Ishikawa (cell line): ENCODE measurements around the gene NT5C.

ENCODE experiments used
- CEBPB ChIP-seq: IDR thresholded peaks from 2 replicates; pipeline ENCODE4 v1.6.1; 2012
- CREB1 ChIP-seq: IDR thresholded peaks from 2 replicates; pipeline ENCODE4 v1.6.1; 2012; ENCODE audit warnings: low read depth
- EGR1 ChIP-seq: IDR thresholded peaks from 2 replicates; pipeline ENCODE4 v1.6.1; 2012
- EP300 ChIP-seq: IDR thresholded peaks from 2 replicates; pipeline ENCODE4 v1.6.1; 2012; ENCODE audit warnings: borderline replicate concordance
- NFIC ChIP-seq: IDR thresholded peaks from 2 replicates; pipeline ENCODE4 v1.6.1; 2012
- RAD21 ChIP-seq: IDR thresholded peaks from 2 replicates; pipeline ENCODE4 v1.6.1; 2012; ENCODE audit warnings: low read depth
- TAF1 ChIP-seq: IDR thresholded peaks from 2 replicates; pipeline ENCODE4 v1.6.1; 2012; ENCODE audit warnings: low read depth, mild to moderate bottlenecking
- TEAD4 ChIP-seq: IDR thresholded peaks from 2 replicates; pipeline ENCODE4 v1.6.1; 2012
- YY1 ChIP-seq: IDR thresholded peaks from 2 replicates; pipeline ENCODE4 v1.6.1; 2012; ENCODE audit warnings: low read depth
- TF ChIP-seq, protein P1 (sequence below): IDR thresholded peaks from 2 replicates; pipeline ENCODE4 v1.6.1; 2012; ENCODE audit warnings: low read depth, mild to moderate bottlenecking
- TF ChIP-seq, protein P2 (sequence below): IDR thresholded peaks from 2 replicates; pipeline ENCODE4 v1.6.1; 2012
- TF ChIP-seq, protein P3 (sequence below): IDR thresholded peaks from 2 replicates; pipeline ENCODE4 v1.6.1; 2012

DNA sequence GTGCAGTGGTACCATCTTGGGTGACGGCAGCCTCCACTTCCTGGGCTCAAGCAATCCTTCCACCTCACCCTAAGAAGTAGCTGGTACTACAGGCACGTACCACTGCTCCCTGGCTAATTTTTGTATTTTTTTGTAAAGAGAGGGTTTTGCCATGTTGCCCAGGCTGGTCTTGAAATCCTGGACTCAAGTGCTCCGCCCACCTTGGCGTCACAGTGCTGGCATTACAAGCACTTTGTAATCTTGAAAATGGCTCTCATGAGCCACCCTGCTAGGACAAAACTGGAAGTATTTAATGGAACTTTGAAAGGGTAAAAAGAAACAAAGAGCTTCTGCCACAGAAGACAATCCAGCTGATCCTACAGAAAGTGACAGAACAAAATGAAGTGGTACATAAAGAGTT lies 42.0 kb upstream of the NT5C start:
- TF ChIP-seq YY1 (no peak), CEBPB (no peak), CREB1 (no peak), RAD21 (no peak), TEAD4 (no peak), EGR1 (no peak), EP300 (no peak), TAF1 (no peak), NFIC (no peak)
- TF ChIP-seq, protein P1, sequence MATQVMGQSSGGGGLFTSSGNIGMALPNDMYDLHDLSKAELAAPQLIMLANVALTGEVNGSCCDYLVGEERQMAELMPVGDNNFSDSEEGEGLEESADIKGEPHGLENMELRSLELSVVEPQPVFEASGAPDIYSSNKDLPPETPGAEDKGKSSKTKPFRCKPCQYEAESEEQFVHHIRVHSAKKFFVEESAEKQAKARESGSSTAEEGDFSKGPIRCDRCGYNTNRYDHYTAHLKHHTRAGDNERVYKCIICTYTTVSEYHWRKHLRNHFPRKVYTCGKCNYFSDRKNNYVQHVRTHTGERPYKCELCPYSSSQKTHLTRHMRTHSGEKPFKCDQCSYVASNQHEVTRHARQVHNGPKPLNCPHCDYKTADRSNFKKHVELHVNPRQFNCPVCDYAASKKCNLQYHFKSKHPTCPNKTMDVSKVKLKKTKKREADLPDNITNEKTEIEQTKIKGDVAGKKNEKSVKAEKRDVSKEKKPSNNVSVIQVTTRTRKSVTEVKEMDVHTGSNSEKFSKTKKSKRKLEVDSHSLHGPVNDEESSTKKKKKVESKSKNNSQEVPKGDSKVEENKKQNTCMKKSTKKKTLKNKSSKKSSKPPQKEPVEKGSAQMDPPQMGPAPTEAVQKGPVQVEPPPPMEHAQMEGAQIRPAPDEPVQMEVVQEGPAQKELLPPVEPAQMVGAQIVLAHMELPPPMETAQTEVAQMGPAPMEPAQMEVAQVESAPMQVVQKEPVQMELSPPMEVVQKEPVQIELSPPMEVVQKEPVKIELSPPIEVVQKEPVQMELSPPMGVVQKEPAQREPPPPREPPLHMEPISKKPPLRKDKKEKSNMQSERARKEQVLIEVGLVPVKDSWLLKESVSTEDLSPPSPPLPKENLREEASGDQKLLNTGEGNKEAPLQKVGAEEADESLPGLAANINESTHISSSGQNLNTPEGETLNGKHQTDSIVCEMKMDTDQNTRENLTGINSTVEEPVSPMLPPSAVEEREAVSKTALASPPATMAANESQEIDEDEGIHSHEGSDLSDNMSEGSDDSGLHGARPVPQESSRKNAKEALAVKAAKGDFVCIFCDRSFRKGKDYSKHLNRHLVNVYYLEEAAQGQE = no peak
- TF ChIP-seq, protein P2, sequence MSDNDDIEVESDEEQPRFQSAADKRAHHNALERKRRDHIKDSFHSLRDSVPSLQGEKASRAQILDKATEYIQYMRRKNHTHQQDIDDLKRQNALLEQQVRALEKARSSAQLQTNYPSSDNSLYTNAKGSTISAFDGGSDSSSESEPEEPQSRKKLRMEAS = no peak
- TF ChIP-seq, protein P3, sequence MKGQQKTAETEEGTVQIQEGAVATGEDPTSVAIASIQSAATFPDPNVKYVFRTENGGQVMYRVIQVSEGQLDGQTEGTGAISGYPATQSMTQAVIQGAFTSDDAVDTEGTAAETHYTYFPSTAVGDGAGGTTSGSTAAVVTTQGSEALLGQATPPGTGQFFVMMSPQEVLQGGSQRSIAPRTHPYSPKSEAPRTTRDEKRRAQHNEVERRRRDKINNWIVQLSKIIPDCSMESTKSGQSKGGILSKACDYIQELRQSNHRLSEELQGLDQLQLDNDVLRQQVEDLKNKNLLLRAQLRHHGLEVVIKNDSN = no peak
